ENCODE data around the gene ODR4.
"Not testable (repeated sequence)": the region's sequence is repeated elsewhere in the genome, so short reads cannot be mapped to it uniquely, and the experiment has no call there.

ODR4 gene

GRCh38 chr1:186424539-186424938, 48.9 kb downstream of the ODR4 start:
- DNase-seq: no peak

DNA sequence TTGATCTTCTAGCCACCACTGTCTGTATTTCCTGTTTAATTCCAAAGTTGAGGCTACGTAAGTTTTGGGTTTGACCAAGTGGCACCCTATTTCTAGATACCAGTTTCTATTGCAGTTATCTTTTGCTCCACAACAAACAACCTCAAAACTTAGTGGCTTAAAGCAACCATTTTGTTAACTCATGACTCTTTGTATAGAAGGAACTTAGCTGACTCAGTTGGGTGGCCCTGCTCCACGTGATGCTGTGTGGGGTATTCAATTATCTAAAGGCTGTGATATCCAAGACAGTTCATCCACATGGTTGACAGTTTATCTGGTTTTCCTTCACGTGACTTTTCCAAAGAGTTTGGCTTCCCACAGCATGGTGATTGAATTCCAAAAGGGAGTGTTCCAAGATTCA, 50.5 kb downstream of the ODR4 start:
- DNase-seq: no peak

GRCh38 chr1:186429017-186429416, 53.4 kb downstream of the ODR4 start:
- no peak for DNase-seq

DNA sequence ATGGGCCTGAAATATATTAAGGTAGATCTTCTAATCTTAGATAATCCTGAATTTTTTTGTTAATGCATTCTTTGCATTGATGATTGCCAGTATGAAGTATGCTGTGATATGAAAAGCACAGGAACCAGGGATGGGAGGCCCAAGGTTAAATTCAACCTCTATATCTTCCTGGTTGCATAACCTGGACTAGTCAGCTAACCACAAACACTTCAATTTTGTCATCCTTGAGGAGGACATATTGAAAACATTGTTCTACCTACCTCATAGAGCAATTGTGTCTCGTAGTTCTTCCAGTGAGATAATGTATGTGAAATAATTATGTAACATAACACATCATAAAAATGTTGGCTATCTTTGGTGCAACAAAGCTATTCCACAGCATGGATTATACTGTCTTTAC, 59.7 kb downstream of the ODR4 start:
- no peak for DNase-seq

DNA sequence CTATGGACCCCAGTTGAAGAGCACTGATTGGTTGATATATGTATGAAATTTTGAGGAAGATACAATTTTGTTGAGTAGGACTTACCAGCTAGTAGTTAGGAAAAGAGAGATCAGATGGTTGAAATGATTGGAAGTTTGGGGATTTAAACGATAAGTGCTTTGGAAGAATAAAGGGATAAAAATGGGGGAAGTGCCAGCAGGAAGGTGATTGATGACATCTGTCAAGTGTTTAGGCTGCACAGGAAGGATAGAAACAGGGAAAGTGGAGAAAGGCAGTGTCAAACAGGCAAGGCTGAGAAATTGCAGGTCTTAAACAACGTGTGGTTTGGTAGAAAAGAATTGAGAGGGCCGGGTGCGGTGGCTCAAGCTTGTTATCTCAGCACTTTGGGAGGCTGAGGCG, 62.9 kb downstream of the ODR4 start:
- DNase-seq: no peak

DNA sequence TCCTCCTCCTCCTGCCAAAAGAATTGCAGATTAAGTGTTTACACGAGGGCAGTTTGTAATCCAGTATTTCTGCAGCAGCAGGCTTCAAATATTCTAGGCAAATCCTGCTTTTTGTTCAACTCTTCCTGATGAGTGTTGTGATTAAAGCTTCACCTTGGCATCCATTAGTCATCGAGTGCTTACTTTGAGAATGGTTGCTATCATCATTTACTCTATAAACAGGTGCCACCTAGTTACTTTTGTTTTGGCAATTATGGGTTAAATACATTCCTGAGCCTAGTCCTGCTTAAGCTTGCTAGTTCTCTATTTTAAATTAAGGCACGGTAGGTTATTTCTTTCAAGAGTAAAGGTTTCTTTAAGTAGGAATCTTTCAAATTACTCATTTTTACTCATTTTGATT, 64.9 kb downstream of the ODR4 start:
- DNase-seq: no peak

DNA sequence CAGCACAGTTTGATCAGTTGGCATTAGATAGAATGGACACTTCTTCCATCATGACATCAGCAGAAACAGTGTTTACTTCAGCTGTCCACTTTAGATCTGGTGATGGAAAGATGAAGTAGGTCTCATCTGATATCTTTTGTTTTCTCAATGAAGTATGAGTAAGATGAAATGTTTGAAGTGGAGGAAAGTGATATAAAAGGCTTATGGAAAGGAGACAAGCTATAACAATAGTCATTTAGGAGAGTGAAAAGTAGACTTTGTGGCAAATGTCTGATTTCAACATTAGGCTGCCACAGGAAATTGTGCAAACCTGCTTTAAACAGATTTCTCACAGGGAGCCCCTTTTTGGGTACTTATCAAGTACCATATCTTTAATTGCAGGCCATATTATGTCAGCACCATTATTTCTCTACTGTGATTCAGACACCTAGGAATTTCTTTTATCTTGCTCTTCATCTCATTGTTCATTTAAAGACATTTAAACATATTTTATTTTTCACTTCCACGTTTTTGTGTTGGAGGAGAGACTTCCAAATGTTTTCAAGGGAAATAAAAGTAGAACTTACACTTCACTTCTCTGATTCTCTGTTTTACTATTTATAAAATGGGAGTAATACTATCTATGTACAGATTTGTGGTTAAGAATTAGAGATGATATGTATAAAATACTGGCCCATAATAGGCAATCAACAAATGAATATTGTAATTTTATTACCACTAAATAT, 67.2 kb downstream of the ODR4 start:
- no peak for DNase-seq

DNA sequence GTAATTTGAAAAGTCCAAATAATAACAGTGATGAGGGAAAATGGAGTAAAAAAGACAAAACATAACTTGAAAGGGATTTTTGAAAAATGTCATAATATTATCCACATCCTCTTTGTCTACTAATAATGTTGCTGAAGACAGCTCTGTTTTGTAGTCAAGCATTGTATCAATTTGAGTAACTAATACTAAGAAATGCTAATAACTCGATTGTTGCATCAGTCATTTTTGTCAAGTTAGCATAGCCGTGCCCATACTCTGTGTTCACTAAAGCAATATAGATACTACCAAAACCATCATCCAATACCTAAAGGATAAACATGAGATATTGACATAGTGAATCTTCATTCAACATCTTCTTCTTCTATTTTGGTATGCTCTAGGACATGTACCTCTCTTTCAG, 68.0 kb downstream of the ODR4 start:
- no peak for DNase-seq

- no peak for DNase-seq
Observed at GRCh38 chr1:186446152-186446551, 70.5 kb downstream of the ODR4 start.

GRCh38 chr1:186454981-186455380, 79.3 kb downstream of the ODR4 start:
- DNase-seq: no peak

GRCh38 chr1:186456729-186457255, 81.2 kb downstream of the ODR4 start:
- DNase-seq: no peak

DNA sequence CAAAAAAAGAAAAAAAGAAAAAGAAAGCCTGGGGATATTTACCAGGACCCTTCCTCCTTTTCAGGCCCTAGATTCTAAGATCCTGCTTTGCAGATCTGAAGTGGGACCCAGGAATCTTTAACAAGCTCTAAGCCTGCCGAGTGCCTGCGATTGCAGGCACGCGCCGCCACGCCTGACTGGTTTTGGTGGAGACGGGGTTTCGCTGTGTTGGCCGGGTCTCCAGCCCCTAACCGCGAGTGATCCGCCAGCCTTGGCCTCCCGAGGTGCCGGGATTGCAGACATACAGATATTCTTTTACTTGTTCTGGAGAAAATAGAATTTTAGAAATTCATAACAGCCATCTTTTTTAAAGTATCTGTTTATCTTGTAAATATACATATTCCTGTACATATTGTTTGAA, 83.5 kb downstream of the ODR4 start:
- DNase-seq: not testable (repeated sequence)

GRCh38 chr1:186461014-186461413, 85.4 kb downstream of the ODR4 start, which contains the start of gene PDC:
Gene PDC (minus strand): TSS chr1:186461114. CDS start chr1:186449459, 11,655 bp downstream.
- DNase-seq: no peak

DNA sequence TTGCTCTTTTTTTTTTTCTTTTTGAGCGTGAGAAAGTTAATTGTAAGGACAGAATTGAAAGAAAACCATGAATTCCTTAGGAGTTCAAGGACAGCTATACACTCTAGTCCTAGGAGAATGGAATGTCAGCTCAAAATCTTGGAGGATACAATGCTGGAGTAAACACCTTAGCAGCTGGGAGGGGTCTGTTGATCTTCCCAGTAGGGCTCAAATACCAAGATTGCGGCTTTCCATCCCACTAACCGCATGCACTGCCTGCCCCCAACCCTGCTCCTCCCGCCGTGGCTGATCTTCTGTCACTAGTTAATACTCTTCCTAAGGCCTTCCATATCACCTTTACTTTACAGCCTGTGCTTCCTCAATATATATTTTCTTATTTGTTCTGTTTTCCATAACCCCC, 87.9 kb downstream of the ODR4 start:
- DNase-seq: no peak

GRCh38 chr1:186463926-186464325, 88.3 kb downstream of the ODR4 start:
- DNase-seq: no peak

GRCh38 chr1:186465491-186465890, 89.9 kb downstream of the ODR4 start:
- DNase-seq: not testable (repeated sequence)

GRCh38 chr1:186465946-186466345, 90.3 kb downstream of the ODR4 start:
- no peak for DNase-seq
